GM18861 (cell line): ENCODE results near the gene CCDC18.
"Not testable (repeated sequence)": the region's sequence is repeated elsewhere in the genome, so short reads cannot be mapped to it uniquely, and the experiment has no call there.

Source experiments
- ATAC-seq: cut with Tn5 transposase; IDR thresholded peaks from one replicate; pipeline ENCODE4 v1.9.1; 2021; ENCODE audit not compliant: unreplicated experiment

The CCDC18 gene

GRCh38 chr1:93180723-93181613 lies at the start of gene CCDC18:
TSS of gene CCDC18 (plus strand) at chr1:93180724. CDS start at chr1:93183362, 2,638 bp downstream.
- ATAC-seq, result no peak

GRCh38 chr1:93132638-93133037 lies 47.9 kb upstream of the CCDC18 start:
- no peak for ATAC-seq

- no peak for ATAC-seq
Observed at GRCh38 chr1:93136445-93136844, 44.1 kb upstream of the CCDC18 start.

GRCh38 chr1:93137604-93138292 lies 42.8 kb upstream of the CCDC18 start:
- ATAC-seq, result no peak

GRCh38 chr1:93140106-93140505 lies 40.4 kb upstream of the CCDC18 start:
- ATAC-seq, result no peak

- no peak for ATAC-seq
Observed at GRCh38 chr1:93142161-93142560, 38.4 kb upstream of the CCDC18 start.

- ATAC-seq, result no peak
Observed at GRCh38 chr1:93143136-93143535, 37.4 kb upstream of the CCDC18 start.

- no peak for ATAC-seq
Observed at GRCh38 chr1:93143769-93144168, 36.8 kb upstream of the CCDC18 start.

GRCh38 chr1:93148001-93148400 lies 32.5 kb upstream of the CCDC18 start:
- no peak for ATAC-seq

- ATAC-seq, result no peak
Observed at GRCh38 chr1:93150729-93151128, 29.8 kb upstream of the CCDC18 start.

GRCh38 chr1:93151474-93151873 lies 29.1 kb upstream of the CCDC18 start:
- ATAC-seq, result no peak

GRCh38 chr1:93152835-93153234 lies 27.7 kb upstream of the CCDC18 start:
- no peak for ATAC-seq

- ATAC-seq, result no peak
Observed at GRCh38 chr1:93154898-93155297, 25.6 kb upstream of the CCDC18 start.

GRCh38 chr1:93155335-93155734 lies 25.2 kb upstream of the CCDC18 start:
- ATAC-seq, result no peak

- ATAC-seq, result no peak
Observed at GRCh38 chr1:93159337-93159736, 21.2 kb upstream of the CCDC18 start.

- not testable (repeated sequence) for ATAC-seq
Observed at GRCh38 chr1:93163314-93163713, 17.2 kb upstream of the CCDC18 start.

GRCh38 chr1:93164816-93165215 lies 15.7 kb upstream of the CCDC18 start:
- ATAC-seq, result no peak

- not testable (repeated sequence) for ATAC-seq
Observed at GRCh38 chr1:93165895-93166294, 14.6 kb upstream of the CCDC18 start.

GRCh38 chr1:93167006-93167405 lies 13.5 kb upstream of the CCDC18 start:
- ATAC-seq, result no peak

- not testable (repeated sequence) for ATAC-seq
Observed at GRCh38 chr1:93170141-93170678, 10.3 kb upstream of the CCDC18 start.

GRCh38 chr1:93171549-93172034 lies 8.9 kb upstream of the CCDC18 start:
- ATAC-seq, result no peak

GRCh38 chr1:93172778-93173177 lies 7.7 kb upstream of the CCDC18 start:
- ATAC-seq, result no peak
